GM19324 (cell line): ENCODE measurements around the gene SIX3.

Source experiments
- ATAC-seq: cut with Tn5 transposase; IDR thresholded peaks from one replicate; pipeline ENCODE4 v1.9.1; 2021; ENCODE audit warnings: mild to moderate bottlenecking, moderate library complexity; ENCODE audit not compliant: unreplicated experiment, low FRiP score

Gene SIX3

DNA sequence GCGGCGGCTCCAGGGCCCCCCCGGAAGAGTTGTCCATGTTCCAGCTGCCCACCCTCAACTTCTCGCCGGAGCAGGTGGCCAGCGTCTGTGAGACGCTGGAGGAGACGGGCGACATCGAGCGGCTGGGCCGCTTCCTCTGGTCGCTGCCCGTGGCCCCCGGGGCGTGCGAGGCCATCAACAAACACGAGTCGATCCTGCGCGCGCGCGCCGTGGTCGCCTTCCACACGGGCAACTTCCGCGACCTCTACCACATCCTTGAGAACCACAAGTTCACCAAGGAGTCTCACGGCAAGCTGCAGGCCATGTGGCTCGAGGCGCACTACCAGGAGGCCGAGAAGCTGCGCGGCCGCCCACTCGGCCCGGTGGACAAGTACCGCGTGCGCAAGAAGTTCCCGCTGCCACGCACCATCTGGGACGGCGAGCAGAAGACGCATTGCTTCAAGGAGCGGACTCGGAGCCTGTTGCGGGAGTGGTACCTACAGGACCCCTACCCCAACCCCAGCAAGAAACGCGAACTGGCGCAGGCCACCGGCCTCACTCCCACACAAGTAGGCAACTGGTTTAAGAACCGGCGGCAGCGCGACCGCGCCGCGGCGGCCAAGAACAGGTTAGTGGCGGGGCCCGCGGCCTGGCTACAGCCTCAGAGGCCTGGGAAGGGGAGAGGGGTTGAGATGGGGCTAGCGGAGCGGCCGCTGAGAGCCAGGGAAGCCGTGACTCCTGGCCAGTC, 965 bp downstream of the SIX3 start:
- ATAC-seq = no peak

DNA sequence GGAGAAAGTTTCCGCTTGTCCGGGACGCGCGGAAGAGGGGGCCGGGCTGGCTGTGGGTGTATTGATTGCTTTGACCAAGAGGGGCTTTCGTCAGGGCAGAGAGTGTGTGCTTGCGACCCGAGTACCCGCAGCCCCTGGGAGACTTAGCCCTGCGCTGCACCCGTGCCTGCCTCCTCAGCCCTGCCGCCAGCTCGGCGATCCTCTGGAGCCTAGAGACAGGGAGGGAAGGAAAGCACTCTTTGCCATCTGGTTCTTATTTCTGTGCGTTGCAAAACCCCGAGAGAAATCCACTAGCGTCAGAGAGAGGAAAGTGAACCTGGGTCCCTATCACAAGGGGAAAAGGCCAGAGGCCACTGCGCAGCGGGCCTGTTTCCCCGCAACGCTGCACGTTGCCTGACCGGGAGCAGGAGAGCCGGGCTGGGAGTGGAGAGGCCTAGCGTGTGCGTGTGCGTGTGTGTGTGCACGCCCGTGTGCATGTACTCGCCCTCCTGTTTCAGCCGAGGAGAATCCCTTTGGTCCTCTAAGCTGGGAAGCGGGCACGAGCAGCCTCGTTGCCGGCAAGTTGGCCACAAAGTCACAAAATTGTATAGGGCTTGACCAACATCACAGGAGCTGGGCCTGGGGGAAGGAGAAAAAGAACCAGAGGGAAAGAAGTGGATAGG, 1.7 kb downstream of the SIX3 start:
- ATAC-seq = no peak

DNA sequence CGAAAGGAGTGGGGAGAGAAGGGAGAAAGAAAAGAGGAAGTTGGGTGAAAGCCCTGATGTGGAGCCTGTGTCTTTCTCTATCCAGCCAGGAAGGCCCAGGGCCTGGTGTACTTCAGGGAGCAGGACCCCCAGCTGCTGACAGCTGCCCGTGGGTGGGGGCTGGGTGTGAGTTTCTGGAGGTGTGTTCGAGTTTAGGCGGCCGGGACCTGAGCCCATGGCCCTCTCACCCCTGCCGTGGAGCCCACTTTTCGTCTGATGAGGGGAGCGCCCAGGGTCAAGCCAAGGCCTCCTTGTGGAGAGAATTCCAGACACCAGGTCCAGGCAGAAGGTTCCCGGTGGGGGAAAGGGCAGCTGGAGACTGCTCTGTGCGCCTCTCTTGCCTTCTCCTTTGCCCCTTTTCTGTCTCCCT, 2.2 kb downstream of the SIX3 start:
- no peak for ATAC-seq

DNA sequence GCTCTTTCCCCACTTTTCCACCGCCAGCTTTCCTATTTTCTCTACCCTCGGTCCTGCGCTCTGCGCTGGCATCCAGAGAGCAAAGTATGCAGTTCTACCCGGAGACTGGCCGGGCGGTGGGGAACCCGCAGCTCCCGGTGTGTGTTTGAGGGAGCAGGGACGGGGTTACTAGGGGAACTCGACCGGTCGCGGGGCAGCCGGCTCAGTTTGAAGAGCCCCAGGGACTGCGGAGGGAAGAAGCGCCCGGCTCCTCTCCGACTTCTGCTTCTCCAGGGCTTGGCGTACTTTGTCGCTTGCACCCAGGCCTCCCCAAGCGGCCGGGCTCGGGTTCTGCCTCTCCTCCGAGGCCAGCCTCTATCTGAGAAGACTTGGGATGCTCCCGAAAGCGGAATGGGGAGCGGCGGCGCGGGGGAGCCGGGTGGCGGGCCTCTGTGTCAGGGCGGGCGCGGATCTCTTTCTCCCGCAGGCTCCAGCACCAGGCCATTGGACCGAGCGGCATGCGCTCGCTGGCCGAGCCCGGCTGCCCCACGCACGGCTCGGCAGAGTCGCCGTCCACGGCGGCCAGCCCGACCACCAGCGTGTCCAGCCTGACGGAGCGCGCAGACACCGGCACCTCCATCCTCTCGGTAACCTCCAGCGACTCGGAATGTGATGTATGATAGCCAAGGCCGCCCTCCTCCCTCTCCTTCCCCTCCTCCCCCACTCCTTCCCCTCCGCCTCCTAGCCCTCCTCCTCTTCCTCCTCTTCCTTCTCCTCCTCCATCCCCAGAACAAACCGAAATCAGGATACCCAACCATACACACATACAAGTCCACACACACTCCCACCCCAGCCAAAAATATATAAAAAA, 2.8 kb downstream of the SIX3 start:
- ATAC-seq = no peak

GRCh38 chr2:44944952-44945612, 3.6 kb downstream of the SIX3 start:
- ATAC-seq = no peak

DNA sequence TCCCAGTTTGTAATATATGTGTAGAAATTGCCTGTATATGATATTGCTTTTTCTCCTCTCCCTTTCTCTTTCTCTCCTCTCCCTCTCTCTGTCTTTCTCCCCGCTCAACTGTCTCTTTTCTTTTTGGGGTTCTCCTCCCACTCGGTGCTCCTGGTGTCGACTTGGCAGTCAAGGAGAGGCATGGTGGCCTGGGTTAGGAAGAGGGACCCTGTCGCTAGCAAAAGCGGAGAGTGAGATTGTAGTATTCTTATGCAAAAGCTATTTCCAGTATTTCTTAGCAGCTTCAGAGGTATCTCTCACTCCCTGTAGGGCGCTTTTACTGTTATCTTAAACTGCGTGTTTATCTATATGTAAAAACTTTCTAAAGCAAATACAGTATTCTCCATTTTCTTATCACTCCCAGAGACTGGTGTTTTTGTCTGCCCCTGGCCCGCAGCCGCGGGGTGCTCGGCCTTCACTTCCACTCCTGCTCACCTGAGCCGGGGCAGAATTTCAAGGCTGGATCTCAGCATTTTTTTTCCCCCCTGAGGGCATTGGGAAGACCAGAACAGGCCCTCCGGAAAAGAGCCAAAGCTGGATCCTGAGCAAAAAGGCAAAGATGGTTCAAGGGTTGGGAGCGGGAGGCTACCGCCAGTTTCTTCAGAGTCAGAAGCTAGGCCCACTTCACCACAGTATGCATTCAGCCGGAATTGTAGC, 4.3 kb downstream of the SIX3 start:
- no peak for ATAC-seq

- ATAC-seq = no peak
Observed at GRCh38 chr2:44946372-44947027, 5.0 kb downstream of the SIX3 start.

- ATAC-seq = no peak
Observed at GRCh38 chr2:44947028-44947375, 5.5 kb downstream of the SIX3 start.

GRCh38 chr2:44948565-44949328, 7.2 kb downstream of the SIX3 start:
- no peak for ATAC-seq

- ATAC-seq = no peak
Observed at GRCh38 chr2:44949329-44950151, 8.0 kb downstream of the SIX3 start.

DNA sequence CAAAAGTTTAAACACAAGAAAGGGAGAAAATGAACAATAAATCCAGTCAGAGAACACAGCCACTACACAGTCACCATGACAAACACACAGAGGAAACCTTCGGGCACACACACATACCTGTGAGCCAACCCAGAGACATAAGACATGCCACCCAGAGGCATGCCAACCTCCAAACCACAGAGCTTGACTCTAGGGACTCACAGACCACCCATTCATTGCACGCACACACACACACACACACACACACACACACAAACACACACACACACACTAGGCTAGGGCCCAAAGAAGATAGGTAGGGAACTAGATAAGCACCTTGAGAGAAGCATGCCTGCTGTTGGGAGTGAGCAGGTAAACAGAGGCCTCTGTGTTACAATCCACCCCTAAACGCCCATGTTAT, 9.1 kb downstream of the SIX3 start:
- no peak for ATAC-seq

GRCh38 chr2:44951124-44951523, 9.6 kb downstream of the SIX3 start:
- no peak for ATAC-seq

DNA sequence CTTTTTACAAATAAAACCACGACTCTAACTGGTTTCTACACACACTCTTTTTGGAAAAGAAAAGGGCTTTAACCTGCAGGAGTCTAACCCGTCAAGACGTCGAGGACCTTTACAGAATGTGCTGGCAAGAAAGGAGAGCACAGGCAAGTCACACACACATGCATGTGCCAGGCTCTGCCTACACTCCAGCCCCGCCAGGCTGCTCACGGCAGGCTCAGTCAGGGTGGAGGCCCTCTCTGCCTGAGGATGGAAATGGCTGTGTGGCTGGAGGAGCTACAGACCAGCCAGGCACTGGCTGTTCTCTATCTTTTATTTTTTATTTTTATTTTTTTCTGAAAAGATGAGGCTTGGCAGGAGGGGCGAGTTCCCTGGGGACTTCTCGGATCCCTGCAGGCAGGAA, 10.2 kb downstream of the SIX3 start:
- ATAC-seq = no peak

DNA sequence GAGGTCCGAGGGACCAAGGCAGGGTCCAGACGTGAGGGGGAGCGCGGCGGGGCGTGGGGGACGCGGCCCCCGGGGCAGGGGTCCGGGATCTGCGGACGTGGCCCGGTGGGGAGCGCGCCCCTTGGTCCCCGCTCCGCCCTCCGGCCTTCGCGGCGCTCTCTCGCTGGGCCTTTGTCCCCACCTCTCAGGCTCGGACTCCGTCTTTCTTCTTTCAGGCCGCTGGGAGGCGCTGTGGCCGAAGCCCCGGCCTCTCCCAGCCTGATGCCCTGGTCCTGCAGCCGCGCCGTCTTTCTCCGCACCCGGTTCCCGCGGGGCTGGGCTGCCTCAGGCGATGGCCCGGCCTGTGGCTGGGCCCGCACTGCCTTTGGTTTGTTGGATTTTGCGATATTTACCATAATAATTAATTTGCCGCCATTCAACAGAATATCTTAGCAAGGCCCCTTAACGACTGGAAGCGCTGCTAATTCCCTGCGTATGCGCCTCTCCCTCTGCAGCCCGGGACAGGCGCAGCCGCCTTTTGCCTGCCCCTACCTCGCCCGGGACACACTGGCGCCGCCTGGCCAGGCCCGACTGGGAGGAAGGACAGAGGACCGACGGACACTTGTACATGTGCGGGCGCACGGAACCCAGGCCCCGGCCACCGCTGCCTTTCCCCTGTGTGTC, 10.8 kb downstream of the SIX3 start:
- no peak for ATAC-seq

DNA sequence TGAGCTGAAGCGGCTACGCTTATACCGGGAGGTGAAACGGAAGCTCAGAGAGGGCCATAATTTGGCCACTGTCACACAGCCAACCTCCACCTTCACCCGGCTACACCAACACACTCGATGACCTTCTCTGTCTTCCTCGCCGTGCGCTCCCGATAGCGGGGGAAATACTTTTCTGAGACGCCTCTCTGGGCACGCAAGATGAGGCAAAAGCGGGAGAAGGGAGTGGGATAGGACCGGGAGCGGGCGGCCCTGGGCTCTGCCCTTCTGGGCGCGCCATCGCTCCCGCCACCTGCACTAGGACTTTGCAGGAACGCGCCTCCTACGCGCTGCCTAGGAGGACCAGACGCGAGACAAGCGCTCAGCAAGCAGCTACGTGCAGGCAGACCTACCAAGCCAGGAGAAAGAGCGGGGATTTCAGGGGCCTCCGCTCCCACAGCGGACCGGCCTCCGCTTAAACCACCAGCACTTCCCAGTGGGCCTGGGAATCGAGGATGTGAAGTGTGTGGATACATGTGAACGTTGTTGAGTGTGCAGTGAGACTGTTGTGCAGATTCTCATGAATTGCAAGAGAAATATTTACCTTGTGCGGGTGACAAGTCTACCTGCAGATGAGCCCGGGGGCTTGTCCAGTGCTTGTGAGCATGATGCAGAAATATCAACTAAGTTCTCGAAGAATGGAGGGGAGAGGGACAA, 11.4 kb downstream of the SIX3 start:
- no peak for ATAC-seq

- ATAC-seq = no peak
Observed at GRCh38 chr2:44953499-44953883, 12.0 kb downstream of the SIX3 start.

DNA sequence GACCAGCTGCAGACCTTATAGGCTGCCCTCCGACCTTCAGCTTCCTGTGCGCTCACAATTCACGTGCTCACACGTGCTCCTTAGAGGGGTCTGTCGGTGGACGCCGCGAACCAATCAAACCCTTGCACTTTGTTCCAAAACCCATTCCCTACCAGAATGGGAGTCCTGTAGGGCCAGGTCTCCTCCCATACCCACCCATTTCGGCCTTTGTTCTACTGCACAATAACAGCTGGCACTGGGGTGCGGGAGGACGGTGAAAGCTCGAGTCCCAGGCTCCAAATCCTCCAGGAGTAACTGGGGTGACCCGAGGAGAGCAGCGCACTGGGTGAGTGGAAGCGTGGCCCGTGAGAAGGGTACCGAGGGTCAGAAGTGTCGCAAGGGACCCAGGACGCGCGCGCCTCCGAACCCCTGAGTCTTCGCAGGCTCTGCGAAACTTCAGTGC, 13.0 kb downstream of the SIX3 start:
- no peak for ATAC-seq
